SK-N-SH (cell line): Measurements from ENCODE around the gene LIMK1. TPM values are rescaled to one million over a fixed set of nuclear protein-coding genes. Genes with fewer than 3 reads are reported as not detected.

Source experiments
- CTCF ChIA-PET: fragments of 300-600, 350-600 bp; formaldehyde crosslinking; extraction: SDS; loops from one replicate; lab custom pipeline; 2021; lab: Yijun Ruan, JAX
- POLR2A ChIA-PET: fragments of 350-600 bp; sonication (Branson Sonifier 250); formaldehyde crosslinking; extraction: SDS; loops from one replicate; lab custom pipeline; 2020; ENCODE audit warnings: antibody characterized with exemption, inconsistent platforms; lab: Yijun Ruan, JAX
- DNase-seq: peaks from one replicate; pipeline ENCODE4 v3.0.0; 2012
- H2AFZ ChIP-seq: fragments of 200-600 bp; sonication (generic); 2 replicates; pipeline ENCODE4 v1.8.1; 2016; ENCODE audit warnings: antibody characterized with exemption, mild to moderate bottlenecking, low read depth
- H3F3A ChIP-seq: fragments of 200-600 bp; sonication (generic); replicated peaks from 2 replicates; pipeline ENCODE3; 2016; ENCODE audit warnings: antibody characterized with exemption, mild to moderate bottlenecking; ENCODE audit not compliant: insufficient read depth
- H3K27ac ChIP-seq, 2 experiments: fragments of 200-500 bp in 1 of 2; fragments of 200-600 bp in 1 of 2; sonication (Bioruptor generic) in 1 of 2; sonication (generic), shearing (Covaris generic) in 1 of 2; 2 replicates each; pipeline versions ENCODE4 v1.5.1 to v1.6.1; 2014 to 2016; ENCODE audit warnings: low read depth in 2 of 2, inconsistent platforms in 1 of 2, low read length in 1 of 2, mild to moderate bottlenecking in 1 of 2, mixed read lengths in 1 of 2
- H3K27me3 ChIP-seq: fragments of 200-600 bp; sonication (generic), shearing (Covaris generic); 2 replicates; pipeline ENCODE4 v1.6.1; 2016; ENCODE audit warnings: mixed run types; ENCODE audit not compliant: insufficient read depth
- H3K36me3 ChIP-seq, 2 experiments: fragments of 200-500 bp in 1 of 2; fragments of 200-600 bp in 1 of 2; sonication (Bioruptor generic) in 1 of 2; sonication (generic) in 1 of 2; replicated peaks in 1 of 2; 2 replicates each; pipeline versions ENCODE3 to v1.5.1; 2014 to 2016; ENCODE audit warnings: low read length in 1 of 2, mild to moderate bottlenecking in 1 of 2; ENCODE audit not compliant: insufficient read depth in 2 of 2, control insufficient read depth in 1 of 2
- H3K4me1 ChIP-seq, 2 experiments: fragments of 200-500 bp in 1 of 2; fragments of 200-600 bp in 1 of 2; sonication (Bioruptor generic) in 1 of 2; sonication (generic), shearing (Covaris generic) in 1 of 2; 2 replicates each; pipeline versions ENCODE4 v1.5.1 to v1.6.1; 2014 to 2016; ENCODE audit warnings: low read depth in 1 of 2, low read length in 1 of 2, mixed run types in 1 of 2; ENCODE audit not compliant: insufficient read depth in 2 of 2, control insufficient read depth in 1 of 2
- H3K4me2 ChIP-seq: fragments of 200-600 bp; sonication (generic), shearing (Covaris generic); 2 replicates; pipeline ENCODE4 v1.6.1; 2017; ENCODE audit warnings: mixed run types
- H3K4me3 ChIP-seq, 2 experiments: fragments of 200-500 bp in 1 of 2; fragments of 200-600 bp in 1 of 2; sonication (Bioruptor generic) in 1 of 2; sonication (generic), shearing (Covaris generic) in 1 of 2; 2 replicates each; pipeline versions ENCODE4 v1.5.1 to v1.8.1; 2014 to 2016; ENCODE audit warnings: low read depth in 2 of 2, inconsistent platforms in 1 of 2, low read length in 1 of 2, mild to moderate bottlenecking in 1 of 2, mixed read lengths in 1 of 2, moderate library complexity in 1 of 2
- H3K79me2 ChIP-seq: fragments of 200-600 bp; sonication (generic); 2 replicates; pipeline ENCODE4 v1.8.1; 2017; ENCODE audit warnings: mild to moderate bottlenecking; ENCODE audit not compliant: insufficient read depth
- H3K9ac ChIP-seq: fragments of 200-600 bp; sonication (generic); 2 replicates; pipeline ENCODE4 v1.6.1; 2017; ENCODE audit warnings: mixed run types
- H3K9me2 ChIP-seq: fragments of 200-600 bp; sonication (generic); 2 replicates; pipeline ENCODE4 v1.6.1; 2017; ENCODE audit warnings: mixed run types
- H3K9me3 ChIP-seq: fragments of 200-600 bp; sonication (generic); 2 replicates; pipeline ENCODE4 v1.6.1; 2017; ENCODE audit warnings: mixed run types, mild to moderate bottlenecking, moderate library complexity
- H4K20me1 ChIP-seq: fragments of 200-600 bp; sonication (generic); 2 replicates; pipeline ENCODE4 v1.6.1; 2017; ENCODE audit warnings: mild to moderate bottlenecking, mixed run types; ENCODE audit not compliant: insufficient read depth
- EP300 ChIP-seq, 2 experiments: IDR thresholded peaks; 2 replicates each; pipeline versions ENCODE4 v1.4.0 to v1.6.1; 2012; ENCODE audit warnings: borderline replicate concordance in 1 of 2, low read depth in 1 of 2, low read length in 1 of 2
- EZH2phosphoT487 ChIP-seq: fragments of 200-600 bp; sonication (generic); IDR thresholded peaks from 2 replicates; pipeline ENCODE4 v1.6.1; 2017; ENCODE audit warnings: low read depth, mixed run types, mild to moderate bottlenecking, antibody characterized with exemption, moderate library complexity, borderline replicate concordance
- GABPA ChIP-seq: IDR thresholded peaks from 2 replicates; pipeline ENCODE4 v1.4.0; 2012; ENCODE audit warnings: low read depth, mild to moderate bottlenecking
- MXI1 ChIP-seq: IDR thresholded peaks from 2 replicates; pipeline ENCODE4 v1.6.1; 2012; ENCODE audit warnings: mild to moderate bottlenecking, low read depth, low read length, improper control_type of control experiment
- NRF1 ChIP-seq: IDR thresholded peaks from 2 replicates; pipeline ENCODE4 v1.6.1; 2012; ENCODE audit warnings: low read depth, mild to moderate bottlenecking, low read length
- POLR2AphosphoS5 ChIP-seq: IDR thresholded peaks from 2 replicates; pipeline ENCODE4 v1.6.1; 2012; ENCODE audit warnings: low read depth, low read length
- RCOR1 ChIP-seq: fragments of 150-350 bp; IDR thresholded peaks from 2 replicates; pipeline ENCODE4 v1.6.1; 2017; ENCODE audit warnings: antibody characterized with exemption, low read length
- RFX5 ChIP-seq: IDR thresholded peaks from 2 replicates; pipeline ENCODE4 v1.6.1; 2012; ENCODE audit warnings: mild to moderate bottlenecking, improper control_type of control experiment, low read length
- TAF1 ChIP-seq: IDR thresholded peaks from 2 replicates; pipeline ENCODE4 v1.6.1; 2012; ENCODE audit warnings: low read depth, mild to moderate bottlenecking, low read length, moderate library complexity, borderline replicate concordance
- TEAD4 ChIP-seq: IDR thresholded peaks from 2 replicates; pipeline ENCODE4 v1.4.0; 2012; ENCODE audit warnings: mild to moderate bottlenecking, borderline replicate concordance; ENCODE audit not compliant: insufficient read depth
- WGBS: methylation state at CpG from one replicate; pipeline ENCODE4 v1.1.6; 2017; ENCODE audit warnings: low lambda C conversion rate; 5-methylcytosine and 5-hydroxymethylcytosine counted together
- polyA plus RNA-seq, 3 experiments: library from polyadenylated mRNA; depleted of rRNA; stranded (reverse); fragments of >200 nt; gene quantifications; 2 replicates each; pipeline ENCODE4 v1.2.3, GENCODE V29; 2012
- TF ChIP-seq, protein P1 (sequence below): fragments of 150-350 bp; IDR thresholded peaks from 2 replicates; pipeline ENCODE4 v1.6.1; 2017; ENCODE audit warnings: antibody characterized with exemption, low read length, low read depth, borderline replicate concordance
- TF ChIP-seq, protein P2 (sequence below): IDR thresholded peaks from 2 replicates; pipeline ENCODE4 v1.4.0; 2012; ENCODE audit warnings: low read depth, borderline replicate concordance
- TF ChIP-seq, protein P3 (sequence below): fragments of 150-350 bp; IDR thresholded peaks from 2 replicates; pipeline ENCODE4 v1.6.1; 2016; ENCODE audit warnings: mild to moderate bottlenecking, low read depth, low read length

LIMK1 gene
- polyA plus RNA-seq, 1 of the 3 experiments (the other 2 are of a cell fraction): 86.6 TPM

DNA sequence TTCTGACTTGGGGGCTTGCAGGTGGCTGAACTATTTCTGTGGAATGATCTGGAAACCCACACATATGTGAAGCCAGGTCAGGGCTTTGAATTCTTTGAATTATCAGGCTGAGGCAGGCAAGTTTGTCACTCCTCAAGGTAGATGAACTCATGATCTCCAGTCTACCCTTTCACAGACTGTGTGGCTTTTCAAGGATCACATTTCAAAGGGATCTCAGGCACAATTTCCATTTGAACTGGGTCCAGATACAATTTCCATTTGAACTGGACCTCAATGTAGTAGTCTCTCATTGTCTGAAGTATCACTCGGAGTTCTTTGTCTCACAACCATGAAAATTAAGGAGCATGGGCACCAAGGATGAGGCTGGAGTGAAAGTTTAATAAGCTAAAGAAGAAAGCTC, 64.9 kb downstream of the LIMK1 start:
- WGBS: 90% methylated on average over 1 of the region's 1 CpG
- Histone ChIP-seq H3K27me3 (no peaks in the 10 kb centered on the region), H3K9ac (no peak overlapping the region), H3K4me1 (peaks cover 0 to 2% of the 10 kb centered on the region in 2 experiments; a peak in 1 of 4 replicates), H3K79me2 (no peaks in the 10 kb centered on the region), H3K9me2 (no peaks in the 10 kb centered on the region), H3K4me3 (no peak overlapping the region), H2AFZ (no peak overlapping the region), H3K36me3 (no peaks in the 10 kb centered on the region), H3K9me3 (no peaks in the 10 kb centered on the region), H3F3A (no peaks in the 10 kb centered on the region), H3K4me2 (no peak overlapping the region), H3K27ac (no peak overlapping the region), H4K20me1 (no peaks in the 10 kb centered on the region)
- TF ChIP-seq TAF1: no peak
- TF ChIP-seq, protein P1, sequence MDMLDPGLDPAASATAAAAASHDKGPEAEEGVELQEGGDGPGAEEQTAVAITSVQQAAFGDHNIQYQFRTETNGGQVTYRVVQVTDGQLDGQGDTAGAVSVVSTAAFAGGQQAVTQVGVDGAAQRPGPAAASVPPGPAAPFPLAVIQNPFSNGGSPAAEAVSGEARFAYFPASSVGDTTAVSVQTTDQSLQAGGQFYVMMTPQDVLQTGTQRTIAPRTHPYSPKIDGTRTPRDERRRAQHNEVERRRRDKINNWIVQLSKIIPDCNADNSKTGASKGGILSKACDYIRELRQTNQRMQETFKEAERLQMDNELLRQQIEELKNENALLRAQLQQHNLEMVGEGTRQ: no peak
- TF ChIP-seq POLR2AphosphoS5: no peak
- TF ChIP-seq, protein P2, sequence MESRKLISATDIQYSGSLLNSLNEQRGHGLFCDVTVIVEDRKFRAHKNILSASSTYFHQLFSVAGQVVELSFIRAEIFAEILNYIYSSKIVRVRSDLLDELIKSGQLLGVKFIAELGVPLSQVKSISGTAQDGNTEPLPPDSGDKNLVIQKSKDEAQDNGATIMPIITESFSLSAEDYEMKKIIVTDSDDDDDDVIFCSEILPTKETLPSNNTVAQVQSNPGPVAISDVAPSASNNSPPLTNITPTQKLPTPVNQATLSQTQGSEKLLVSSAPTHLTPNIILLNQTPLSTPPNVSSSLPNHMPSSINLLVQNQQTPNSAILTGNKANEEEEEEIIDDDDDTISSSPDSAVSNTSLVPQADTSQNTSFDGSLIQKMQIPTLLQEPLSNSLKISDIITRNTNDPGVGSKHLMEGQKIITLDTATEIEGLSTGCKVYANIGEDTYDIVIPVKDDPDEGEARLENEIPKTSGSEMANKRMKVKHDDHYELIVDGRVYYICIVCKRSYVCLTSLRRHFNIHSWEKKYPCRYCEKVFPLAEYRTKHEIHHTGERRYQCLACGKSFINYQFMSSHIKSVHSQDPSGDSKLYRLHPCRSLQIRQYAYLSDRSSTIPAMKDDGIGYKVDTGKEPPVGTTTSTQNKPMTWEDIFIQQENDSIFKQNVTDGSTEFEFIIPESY: no peak
- no peak for TF ChIP-seq NRF1
- no peak for TF ChIP-seq EP300 (IDR thresholded peaks at IDR 0.05; ENCODE audit: borderline replicate concordance in 1 of 2, low read depth in 1 of 2, low read length in 1 of 2)
- no peak for TF ChIP-seq RCOR1
- TF ChIP-seq EZH2phosphoT487: no peak
- TF ChIP-seq GABPA: no peak
- no peak for TF ChIP-seq RFX5
- no peak for TF ChIP-seq MXI1
- TF ChIP-seq, protein P3, sequence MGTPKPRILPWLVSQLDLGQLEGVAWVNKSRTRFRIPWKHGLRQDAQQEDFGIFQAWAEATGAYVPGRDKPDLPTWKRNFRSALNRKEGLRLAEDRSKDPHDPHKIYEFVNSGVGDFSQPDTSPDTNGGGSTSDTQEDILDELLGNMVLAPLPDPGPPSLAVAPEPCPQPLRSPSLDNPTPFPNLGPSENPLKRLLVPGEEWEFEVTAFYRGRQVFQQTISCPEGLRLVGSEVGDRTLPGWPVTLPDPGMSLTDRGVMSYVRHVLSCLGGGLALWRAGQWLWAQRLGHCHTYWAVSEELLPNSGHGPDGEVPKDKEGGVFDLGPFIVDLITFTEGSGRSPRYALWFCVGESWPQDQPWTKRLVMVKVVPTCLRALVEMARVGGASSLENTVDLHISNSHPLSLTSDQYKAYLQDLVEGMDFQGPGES: no peak
- no peak for TF ChIP-seq TEAD4
- DNase-seq: no peak
- CTCF ChIA-PET: interaction anchor here (1.0 to 1.6 kb wide), 4 partner anchors 10 to 414 kb away, joined by 3 to 5 read pairs (median 3); no protein-coding TSS in a partner anchor
- POLR2A ChIA-PET: interaction anchor here (1.2 kb wide), 1 partner anchor 26 kb away, joined by 4 read pairs; the partner anchor contains the start of gene EIF4H
